Coronary artery (tissue), 2 donors: ENCODE measurements around the gene ZNF143.

Experiments
- DNase-seq: peaks from one replicate; pipeline ENCODE4 v3.0.0-alpha.2; 2017; ENCODE audit warnings: low spot score
- H3K27ac ChIP-seq, 2 donors: fragments of 200-600 bp; sonication (generic); one replicate each; pipeline ENCODE4 v1.5.1; 2016 to 2019
- H3K4me3 ChIP-seq: fragments of 200-600 bp; sonication (generic); 2 replicates; pipeline ENCODE4 v1.5.1; 2016; ENCODE audit warnings: mild to moderate bottlenecking, moderate library complexity
- TF ChIP-seq, protein P1 (sequence below): fragments of 200-600 bp; sonication (generic); IDR thresholded peaks from one replicate; pipeline ENCODE4 v1.5.1; 2019; ENCODE audit warnings: antibody characterized with exemption

The ZNF143 gene

GRCh38 chr11:9473408-9473807 is 12.6 kb downstream of the ZNF143 start:
- DNase-seq: no peak
- TF ChIP-seq, protein P1, sequence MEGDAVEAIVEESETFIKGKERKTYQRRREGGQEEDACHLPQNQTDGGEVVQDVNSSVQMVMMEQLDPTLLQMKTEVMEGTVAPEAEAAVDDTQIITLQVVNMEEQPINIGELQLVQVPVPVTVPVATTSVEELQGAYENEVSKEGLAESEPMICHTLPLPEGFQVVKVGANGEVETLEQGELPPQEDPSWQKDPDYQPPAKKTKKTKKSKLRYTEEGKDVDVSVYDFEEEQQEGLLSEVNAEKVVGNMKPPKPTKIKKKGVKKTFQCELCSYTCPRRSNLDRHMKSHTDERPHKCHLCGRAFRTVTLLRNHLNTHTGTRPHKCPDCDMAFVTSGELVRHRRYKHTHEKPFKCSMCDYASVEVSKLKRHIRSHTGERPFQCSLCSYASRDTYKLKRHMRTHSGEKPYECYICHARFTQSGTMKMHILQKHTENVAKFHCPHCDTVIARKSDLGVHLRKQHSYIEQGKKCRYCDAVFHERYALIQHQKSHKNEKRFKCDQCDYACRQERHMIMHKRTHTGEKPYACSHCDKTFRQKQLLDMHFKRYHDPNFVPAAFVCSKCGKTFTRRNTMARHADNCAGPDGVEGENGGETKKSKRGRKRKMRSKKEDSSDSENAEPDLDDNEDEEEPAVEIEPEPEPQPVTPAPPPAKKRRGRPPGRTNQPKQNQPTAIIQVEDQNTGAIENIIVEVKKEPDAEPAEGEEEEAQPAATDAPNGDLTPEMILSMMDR: no peak
- no peak overlapping the region for H3K27ac ChIP-seq
- no peak overlapping the region for H3K4me3 ChIP-seq

GRCh38 chr11:9479899-9480298 is 19.1 kb downstream of the ZNF143 start:
- DNase-seq: no peak
- no peak overlapping the region for H3K4me3 ChIP-seq
- no peak overlapping the region for H3K27ac ChIP-seq
- TF ChIP-seq, protein P1: no peak

- H3K4me3 ChIP-seq: peak overlapping the region; percentile 7
- TF ChIP-seq, protein P1: no peak
- DNase-seq: no peak
- H3K27ac ChIP-seq: peak overlapping the region in 1 of 2 donors; percentile 12
These were observed 28.4 kb downstream of the ZNF143 start for GRCh38 chr11:9489080-9489765.

DNA sequence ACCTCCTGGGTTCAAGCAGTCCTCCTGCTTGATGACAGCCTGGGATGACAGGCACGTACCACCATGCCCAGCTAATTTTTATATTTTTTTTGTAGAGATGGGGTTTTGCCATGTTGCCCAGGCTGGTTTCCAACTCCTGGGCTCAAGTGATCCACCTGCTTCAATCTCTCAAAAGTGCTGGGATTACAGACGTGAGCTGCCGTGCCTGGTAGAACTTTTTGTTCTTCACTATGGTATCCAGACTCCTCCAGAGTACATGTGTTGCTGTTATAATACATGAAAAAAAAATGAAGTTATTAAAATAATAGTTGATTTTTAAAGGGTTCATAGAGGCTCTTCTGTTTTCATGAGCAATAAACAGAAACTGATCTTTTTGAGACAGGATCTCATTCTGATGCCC is 29.6 kb downstream of the ZNF143 start:
- DNase-seq: no peak
- TF ChIP-seq, protein P1: no peak
- H3K27ac ChIP-seq: no peak overlapping the region
- no peak overlapping the region for H3K4me3 ChIP-seq

- DNase-seq: no peak
- TF ChIP-seq, protein P1: no peak
- Histone ChIP-seq H3K4me3 (no peak overlapping the region), H3K27ac (no peak overlapping the region)
These were observed 32.7 kb downstream of the ZNF143 start for GRCh38 chr11:9493492-9493891.

DNA sequence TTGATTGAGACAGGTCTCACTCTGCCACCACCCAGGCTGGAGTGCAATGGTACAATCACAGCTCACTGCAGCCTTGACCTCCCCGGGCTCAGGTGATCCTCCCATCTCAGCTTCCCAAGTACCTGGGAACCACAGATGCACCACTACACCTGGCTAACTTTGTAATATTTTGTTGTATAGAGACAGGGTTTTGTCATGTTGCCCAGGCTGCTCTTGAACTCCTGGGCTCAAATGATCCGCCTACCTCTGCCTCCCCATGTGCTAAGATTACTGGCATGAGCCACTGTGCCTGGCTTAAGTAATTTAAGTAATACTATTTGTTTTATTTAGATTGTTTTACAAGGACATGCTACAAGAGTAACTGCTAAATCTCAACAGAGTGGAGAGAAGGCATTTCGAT is 33.5 kb downstream of the ZNF143 start:
- H3K4me3 ChIP-seq: no peak overlapping the region
- no peak overlapping the region for H3K27ac ChIP-seq
- DNase-seq: no peak
- TF ChIP-seq, protein P1: no peak

DNA sequence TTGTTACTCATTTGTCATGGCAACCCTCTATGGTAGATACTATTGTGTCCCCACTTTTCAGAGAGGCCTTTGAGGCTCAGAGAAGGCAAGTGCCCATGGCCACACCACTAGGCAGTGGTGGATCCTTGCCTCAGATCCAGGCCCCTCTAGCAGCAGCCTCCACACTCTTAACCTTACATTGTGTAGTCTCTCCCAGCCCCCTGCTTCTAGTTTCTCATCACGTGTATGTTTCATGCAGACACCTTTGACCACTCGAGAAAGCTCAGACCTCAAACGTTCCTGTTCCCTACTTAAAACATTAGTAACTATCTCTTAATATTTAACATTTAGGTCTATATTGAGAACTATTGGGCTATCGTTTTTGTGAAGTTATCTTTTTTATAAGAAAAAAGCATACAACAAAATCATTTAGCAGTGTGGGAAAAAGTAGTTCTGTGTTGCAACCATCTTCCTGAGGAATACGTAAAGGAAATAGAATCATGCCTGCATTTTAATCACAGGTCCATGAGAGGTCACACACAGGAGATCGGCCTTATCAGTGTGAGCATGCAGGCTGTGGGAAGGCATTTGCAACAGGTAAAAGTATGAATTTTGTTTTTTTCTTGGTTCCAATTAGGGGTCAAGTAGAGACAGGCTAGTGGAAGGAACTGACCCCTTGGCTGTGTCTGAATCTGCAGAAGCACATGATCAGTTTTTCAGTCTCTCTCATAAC is 35.1 kb downstream of the ZNF143 start:
- H3K27ac ChIP-seq: no peak overlapping the region
- no peak overlapping the region for H3K4me3 ChIP-seq
- no peak for DNase-seq
- TF ChIP-seq, protein P1: no peak
